Loucy (cell line): Measurements from ENCODE around the gene PDE4C.

ENCODE experiments used
- CTCF ChIP-seq: fragments of 200-600 bp; sonication (generic); conservative IDR thresholded peaks from 2 replicates; pipeline ENCODE4 v1.5.1; 2014; ENCODE audit warnings: mild to moderate bottlenecking, antibody characterized with exemption, low read length
- EZH2phosphoT487 ChIP-seq: fragments of 200-600 bp; IDR thresholded peaks from 2 replicates; pipeline ENCODE4 v1.6.1; 2018; ENCODE audit warnings: antibody characterized with exemption, mild to moderate bottlenecking, moderate library complexity, borderline replicate concordance

- TF ChIP-seq CTCF (no peak), EZH2phosphoT487 (no peak)
These were observed 26.9 kb upstream of the PDE4C start for GRCh38 chr19:18253130-18253529.
